GM23338 (cell line): ENCODE data around the gene GAN. TPM values are rescaled to one million over a fixed set of nuclear protein-coding genes. Genes with fewer than 3 reads are reported as not detected.
"Not testable (repeated sequence)": the region's sequence is repeated elsewhere in the genome, so short reads cannot be mapped to it uniquely, and the experiment has no call there.

Experiments
- ATAC-seq: fragments of 200-7000 bp; cut with Tn5 transposase; 3 replicates; pipeline ENCODE4 v1.9.1; 2020
- DNase-seq: peaks from one replicate; pipeline ENCODE4 v3.0.0-alpha.2; 2015; ENCODE audit warnings: low spot score
- H2AFZ ChIP-seq: fragments of 200-600 bp; sonication (generic); 2 replicates; pipeline ENCODE4 v1.8.0; 2016; ENCODE audit warnings: antibody characterized with exemption, mild to moderate bottlenecking, moderate library complexity
- H3F3A ChIP-seq: fragments of 200-600 bp; sonication (generic); replicated peaks from 2 replicates; pipeline ENCODE4 v1.8.0; 2017; ENCODE audit warnings: antibody characterized with exemption, mixed run types, low read depth
- H3K27ac ChIP-seq: fragments of 200-600 bp; sonication (generic); 2 replicates; pipeline ENCODE4 v1.6.1; 2016; ENCODE audit warnings: low read depth
- H3K27me3 ChIP-seq: fragments of 200-600 bp; sonication (generic); 2 replicates; pipeline ENCODE4 v1.8.0; 2016; ENCODE audit warnings: mild to moderate bottlenecking, mixed run types, moderate library complexity; ENCODE audit not compliant: insufficient read depth
- H3K36me3 ChIP-seq: fragments of 200-600 bp; sonication (generic); 2 replicates; pipeline ENCODE4 v1.8.0; 2016; ENCODE audit warnings: mild to moderate bottlenecking; ENCODE audit not compliant: insufficient read depth
- H3K4me1 ChIP-seq: fragments of 200-600 bp; sonication (generic); 2 replicates; pipeline ENCODE4 v1.8.0; 2016; ENCODE audit warnings: mild to moderate bottlenecking, moderate library complexity; ENCODE audit not compliant: insufficient read depth
- H3K4me2 ChIP-seq: fragments of 200-600 bp; sonication (generic); 2 replicates; pipeline ENCODE4 v1.7.1; 2017; ENCODE audit warnings: mixed run types
- H3K4me3 ChIP-seq: fragments of 200-600 bp; sonication (generic); 2 replicates; pipeline ENCODE4 v1.6.1; 2016; ENCODE audit warnings: mixed run types
- H3K79me2 ChIP-seq: fragments of 200-600 bp; sonication (generic); replicated peaks from 2 replicates; pipeline ENCODE4 v1.8.0; 2017; ENCODE audit warnings: mild to moderate bottlenecking; ENCODE audit not compliant: insufficient read depth
- H3K9me2 ChIP-seq: fragments of 200-600 bp; sonication (generic); 2 replicates; pipeline ENCODE4 v1.8.0; 2017; ENCODE audit not compliant: insufficient read depth
- H4K20me1 ChIP-seq: fragments of 200-600 bp; sonication (generic); replicated peaks from 2 replicates; pipeline ENCODE4 v1.8.0; 2017; ENCODE audit warnings: mild to moderate bottlenecking; ENCODE audit not compliant: insufficient read depth
- H3K27ac Mint-ChIP-seq: 2 replicates; pipeline ENCODE4 v1.8.0; 2020; ENCODE audit warnings: inconsistent platforms, mild to moderate bottlenecking, moderate library complexity, mixed read lengths
- H3K27me3 Mint-ChIP-seq: 3 replicates; pipeline ENCODE4 v1.8.0; 2022; ENCODE audit warnings: low read depth, mild to moderate bottlenecking, moderate library complexity, mixed read lengths, inconsistent platforms; ENCODE audit not compliant: insufficient read depth, poor library complexity
- H3K36me3 Mint-ChIP-seq: 3 replicates; pipeline ENCODE4 v1.8.0; 2021; ENCODE audit warnings: low read depth, mild to moderate bottlenecking, inconsistent platforms, moderate library complexity, mixed read lengths
- H3K4me1 Mint-ChIP-seq: 3 replicates; pipeline ENCODE4 v1.8.0; 2020; ENCODE audit warnings: mild to moderate bottlenecking, inconsistent platforms, mixed read lengths
- H3K4me3 Mint-ChIP-seq: 3 replicates; pipeline ENCODE4 v1.8.0; 2021; ENCODE audit warnings: moderate library complexity, mild to moderate bottlenecking, inconsistent platforms, mixed read lengths
- H3K9me3 Mint-ChIP-seq: 3 replicates; pipeline ENCODE4 v1.8.0; 2020; ENCODE audit warnings: moderate library complexity, mild to moderate bottlenecking, inconsistent platforms, mixed read lengths
- CREB1 ChIP-seq: fragments of 250-450 bp; sonication (Bioruptor Pico); IDR thresholded peaks from 2 replicates; pipeline ENCODE4 v1.5.0; 2020; ENCODE audit warnings: low read depth, mild to moderate bottlenecking, moderate library complexity
- EZH2phosphoT487 ChIP-seq: fragments of 200-600 bp; sonication (generic); IDR thresholded peaks from one replicate; pipeline ENCODE4 v1.8.1; 2018; ENCODE audit warnings: antibody characterized with exemption; ENCODE audit not compliant: unreplicated experiment
- JUNB ChIP-seq: IDR thresholded peaks from one replicate; pipeline ENCODE4 v1.6.1; 2016; ENCODE audit warnings: antibody characterized with exemption; ENCODE audit not compliant: unreplicated experiment
- NANOG ChIP-seq: IDR thresholded peaks from 2 replicates; pipeline ENCODE4 v1.6.1; 2016; ENCODE audit warnings: antibody characterized with exemption, borderline replicate concordance
- ZNF114 ChIP-seq: fragments of 250-450 bp; sonication (Bioruptor Pico); IDR thresholded peaks from 2 replicates; pipeline ENCODE4 v1.5.0; 2020; ENCODE audit warnings: mild to moderate bottlenecking, moderate library complexity
- ZNF331 ChIP-seq: fragments of 250-450 bp; sonication (Bioruptor Pico); IDR thresholded peaks from 2 replicates; pipeline ENCODE4 v1.5.0; 2020; ENCODE audit warnings: low read depth, mild to moderate bottlenecking, moderate library complexity
- polyA plus RNA-seq: library from polyadenylated mRNA; unstranded; fragments of >200 nt; fragmentation: Nextera tagmentation; extraction: Ambion mirVana; gene quantifications from 2 replicates; pipeline ENCODE4 v1.2.1, GENCODE V29; 2016
- total RNA-seq: library from RNA; depleted of rRNA; stranded (reverse); fragments of >200 nt; shearing (Covaris generic); gene quantifications from 2 replicates; pipeline ENCODE4 v1.2.3, GENCODE V29; 2014
- TF ChIP-seq, protein P1 (sequence below): fragments of 250-450 bp; sonication (Bioruptor Pico); IDR thresholded peaks from 2 replicates; pipeline ENCODE4 v1.5.0; 2020; ENCODE audit warnings: mild to moderate bottlenecking, moderate library complexity
- TF ChIP-seq, protein P2 (sequence below): IDR thresholded peaks from one replicate; pipeline ENCODE4 v1.6.1; 2018; ENCODE audit warnings: antibody characterized with exemption; ENCODE audit not compliant: unreplicated experiment

Gene GAN
- total and polyA plus RNA-seq, 2 experiments from 2014 or later = 8.1 to 28.5 TPM

DNA sequence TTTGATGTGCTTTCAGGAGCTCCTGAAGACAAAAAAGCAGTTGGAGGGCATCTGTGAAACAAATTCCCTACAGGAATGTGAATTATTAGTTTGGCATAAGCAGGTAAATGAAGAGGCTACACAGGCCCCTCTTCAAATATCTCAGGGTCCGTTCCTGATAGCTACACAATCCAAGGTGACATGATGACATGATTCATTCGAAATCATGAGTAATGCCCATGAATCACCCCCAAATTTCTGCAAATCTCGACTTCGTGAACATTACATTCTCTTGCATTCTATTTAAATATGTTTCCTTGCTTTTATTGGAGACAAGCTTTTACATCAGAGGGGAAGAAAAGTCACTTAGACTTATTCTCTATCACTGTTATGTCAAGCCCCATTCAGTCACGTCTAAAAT, 22.3 kb downstream of the GAN start:
- Histone ChIP-seq H3F3A (no peaks in the 10 kb centered on the region), H4K20me1 (peaks cover 18% of the 10 kb centered on the region), H3K4me1 (peaks cover 10% of the 10 kb centered on the region), H2AFZ (no peak overlapping the region), H3K4me2 (no peak overlapping the region), H3K36me3 (no peaks in the 10 kb centered on the region; the same call in 1 of the 2 replicates), H3K4me3 (no peak overlapping the region), H3K27me3 (no peaks in the 10 kb centered on the region), H3K9me2 (no peaks in the 10 kb centered on the region), H3K27ac (no peak overlapping the region), H3K79me2 (peaks cover 55% of the 10 kb centered on the region)
- DNase-seq = no peak
- Mint-ChIP-seq H3K27ac (no peak overlapping the region), H3K4me3 (no peak overlapping the region), H3K4me1 (peaks cover 20% of the 10 kb centered on the region), H3K27me3 (peaks cover 10% of the 10 kb centered on the region), H3K9me3 (peaks cover 15% of the 10 kb centered on the region; the same call in 2 of the 3 replicates), H3K36me3 (peaks cover 27% of the 10 kb centered on the region; the same call in 2 of the 3 replicates)
- no peak for ATAC-seq
- TF ChIP-seq ZNF331 (CRISPR knock-in tag) = no peak
- TF ChIP-seq JUNB = no peak
- TF ChIP-seq, protein P1, sequence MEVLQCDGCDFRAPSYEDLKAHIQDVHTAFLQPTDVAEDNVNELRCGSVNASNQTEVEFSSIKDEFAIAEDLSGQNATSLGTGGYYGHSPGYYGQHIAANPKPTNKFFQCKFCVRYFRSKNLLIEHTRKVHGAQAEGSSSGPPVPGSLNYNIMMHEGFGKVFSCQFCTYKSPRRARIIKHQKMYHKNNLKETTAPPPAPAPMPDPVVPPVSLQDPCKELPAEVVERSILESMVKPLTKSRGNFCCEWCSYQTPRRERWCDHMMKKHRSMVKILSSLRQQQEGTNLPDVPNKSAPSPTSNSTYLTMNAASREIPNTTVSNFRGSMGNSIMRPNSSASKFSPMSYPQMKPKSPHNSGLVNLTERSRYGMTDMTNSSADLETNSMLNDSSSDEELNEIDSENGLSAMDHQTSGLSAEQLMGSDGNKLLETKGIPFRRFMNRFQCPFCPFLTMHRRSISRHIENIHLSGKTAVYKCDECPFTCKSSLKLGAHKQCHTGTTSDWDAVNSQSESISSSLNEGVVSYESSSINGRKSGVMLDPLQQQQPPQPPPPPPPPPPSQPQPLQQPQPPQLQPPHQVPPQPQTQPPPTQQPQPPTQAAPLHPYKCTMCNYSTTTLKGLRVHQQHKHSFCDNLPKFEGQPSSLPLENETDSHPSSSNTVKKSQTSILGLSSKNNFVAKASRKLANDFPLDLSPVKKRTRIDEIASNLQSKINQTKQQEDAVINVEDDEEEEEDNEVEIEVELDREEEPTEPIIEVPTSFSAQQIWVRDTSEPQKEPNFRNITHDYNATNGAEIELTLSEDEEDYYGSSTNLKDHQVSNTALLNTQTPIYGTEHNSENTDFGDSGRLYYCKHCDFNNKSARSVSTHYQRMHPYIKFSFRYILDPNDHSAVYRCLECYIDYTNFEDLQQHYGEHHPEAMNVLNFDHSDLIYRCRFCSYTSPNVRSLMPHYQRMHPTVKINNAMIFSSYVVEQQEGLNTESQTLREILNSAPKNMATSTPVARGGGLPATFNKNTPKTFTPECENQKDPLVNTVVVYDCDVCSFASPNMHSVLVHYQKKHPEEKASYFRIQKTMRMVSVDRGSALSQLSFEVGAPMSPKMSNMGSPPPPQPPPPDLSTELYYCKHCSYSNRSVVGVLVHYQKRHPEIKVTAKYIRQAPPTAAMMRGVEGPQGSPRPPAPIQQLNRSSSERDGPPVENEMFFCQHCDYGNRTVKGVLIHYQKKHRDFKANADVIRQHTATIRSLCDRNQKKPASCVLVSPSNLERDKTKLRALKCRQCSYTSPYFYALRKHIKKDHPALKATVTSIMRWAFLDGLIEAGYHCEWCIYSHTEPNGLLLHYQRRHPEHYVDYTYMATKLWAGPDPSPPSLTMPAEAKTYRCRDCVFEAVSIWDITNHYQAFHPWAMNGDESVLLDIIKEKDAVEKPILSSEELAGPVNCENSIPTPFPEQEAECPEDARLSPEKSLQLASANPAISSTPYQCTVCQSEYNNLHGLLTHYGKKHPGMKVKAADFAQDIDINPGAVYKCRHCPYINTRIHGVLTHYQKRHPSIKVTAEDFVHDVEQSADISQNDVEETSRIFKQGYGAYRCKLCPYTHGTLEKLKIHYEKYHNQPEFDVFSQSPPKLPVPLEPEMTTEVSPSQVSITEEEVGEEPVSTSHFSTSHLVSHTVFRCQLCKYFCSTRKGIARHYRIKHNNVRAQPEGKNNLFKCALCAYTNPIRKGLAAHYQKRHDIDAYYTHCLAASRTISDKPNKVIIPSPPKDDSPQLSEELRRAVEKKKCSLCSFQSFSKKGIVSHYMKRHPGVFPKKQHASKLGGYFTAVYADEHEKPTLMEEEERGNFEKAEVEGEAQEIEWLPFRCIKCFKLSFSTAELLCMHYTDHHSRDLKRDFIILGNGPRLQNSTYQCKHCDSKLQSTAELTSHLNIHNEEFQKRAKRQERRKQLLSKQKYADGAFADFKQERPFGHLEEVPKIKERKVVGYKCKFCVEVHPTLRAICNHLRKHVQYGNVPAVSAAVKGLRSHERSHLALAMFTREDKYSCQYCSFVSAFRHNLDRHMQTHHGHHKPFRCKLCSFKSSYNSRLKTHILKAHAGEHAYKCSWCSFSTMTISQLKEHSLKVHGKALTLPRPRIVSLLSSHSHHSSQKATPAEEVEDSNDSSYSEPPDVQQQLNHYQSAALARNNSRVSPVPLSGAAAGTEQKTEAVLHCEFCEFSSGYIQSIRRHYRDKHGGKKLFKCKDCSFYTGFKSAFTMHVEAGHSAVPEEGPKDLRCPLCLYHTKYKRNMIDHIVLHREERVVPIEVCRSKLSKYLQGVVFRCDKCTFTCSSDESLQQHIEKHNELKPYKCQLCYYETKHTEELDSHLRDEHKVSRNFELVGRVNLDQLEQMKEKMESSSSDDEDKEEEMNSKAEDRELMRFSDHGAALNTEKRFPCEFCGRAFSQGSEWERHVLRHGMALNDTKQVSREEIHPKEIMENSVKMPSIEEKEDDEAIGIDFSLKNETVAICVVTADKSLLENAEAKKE (CRISPR knock-in tag) = no peak
- TF ChIP-seq NANOG = no peak
- TF ChIP-seq ZNF114 (CRISPR knock-in tag) = no peak
- no peak for TF ChIP-seq EZH2phosphoT487
- TF ChIP-seq, protein P2, sequence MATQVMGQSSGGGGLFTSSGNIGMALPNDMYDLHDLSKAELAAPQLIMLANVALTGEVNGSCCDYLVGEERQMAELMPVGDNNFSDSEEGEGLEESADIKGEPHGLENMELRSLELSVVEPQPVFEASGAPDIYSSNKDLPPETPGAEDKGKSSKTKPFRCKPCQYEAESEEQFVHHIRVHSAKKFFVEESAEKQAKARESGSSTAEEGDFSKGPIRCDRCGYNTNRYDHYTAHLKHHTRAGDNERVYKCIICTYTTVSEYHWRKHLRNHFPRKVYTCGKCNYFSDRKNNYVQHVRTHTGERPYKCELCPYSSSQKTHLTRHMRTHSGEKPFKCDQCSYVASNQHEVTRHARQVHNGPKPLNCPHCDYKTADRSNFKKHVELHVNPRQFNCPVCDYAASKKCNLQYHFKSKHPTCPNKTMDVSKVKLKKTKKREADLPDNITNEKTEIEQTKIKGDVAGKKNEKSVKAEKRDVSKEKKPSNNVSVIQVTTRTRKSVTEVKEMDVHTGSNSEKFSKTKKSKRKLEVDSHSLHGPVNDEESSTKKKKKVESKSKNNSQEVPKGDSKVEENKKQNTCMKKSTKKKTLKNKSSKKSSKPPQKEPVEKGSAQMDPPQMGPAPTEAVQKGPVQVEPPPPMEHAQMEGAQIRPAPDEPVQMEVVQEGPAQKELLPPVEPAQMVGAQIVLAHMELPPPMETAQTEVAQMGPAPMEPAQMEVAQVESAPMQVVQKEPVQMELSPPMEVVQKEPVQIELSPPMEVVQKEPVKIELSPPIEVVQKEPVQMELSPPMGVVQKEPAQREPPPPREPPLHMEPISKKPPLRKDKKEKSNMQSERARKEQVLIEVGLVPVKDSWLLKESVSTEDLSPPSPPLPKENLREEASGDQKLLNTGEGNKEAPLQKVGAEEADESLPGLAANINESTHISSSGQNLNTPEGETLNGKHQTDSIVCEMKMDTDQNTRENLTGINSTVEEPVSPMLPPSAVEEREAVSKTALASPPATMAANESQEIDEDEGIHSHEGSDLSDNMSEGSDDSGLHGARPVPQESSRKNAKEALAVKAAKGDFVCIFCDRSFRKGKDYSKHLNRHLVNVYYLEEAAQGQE = no peak
- TF ChIP-seq CREB1 = no peak

DNA sequence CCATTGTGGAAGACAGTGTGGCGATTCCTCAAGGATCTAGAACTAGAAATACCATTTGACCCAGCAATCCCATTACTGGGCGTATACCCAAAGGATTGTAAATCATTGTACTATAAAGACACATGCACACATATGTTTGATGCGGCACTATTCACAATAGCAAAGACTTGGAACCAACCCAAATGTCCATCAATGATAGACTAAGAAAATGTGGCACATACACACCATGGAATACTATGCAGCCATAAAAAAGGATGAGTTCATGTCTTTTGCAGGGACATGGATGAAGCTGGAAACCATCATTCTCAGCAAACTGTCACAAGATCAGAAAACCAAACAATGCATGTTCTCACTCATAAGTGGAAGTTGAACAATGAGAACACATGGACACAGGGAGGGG, 30.4 kb downstream of the GAN start:
- not testable (repeated sequence) for H3K4me1 Mint-ChIP-seq, H3K4me2 ChIP-seq, H3F3A ChIP-seq, H3K27ac ChIP-seq, H3K4me3 ChIP-seq, H3K9me2 ChIP-seq, H3K27me3 ChIP-seq, H4K20me1 ChIP-seq, H3K27ac Mint-ChIP-seq, H3K4me3 Mint-ChIP-seq, ATAC-seq, DNase-seq, H3K4me1 ChIP-seq, H3K27me3 Mint-ChIP-seq, H3K36me3 ChIP-seq, H2AFZ ChIP-seq
- peaks cover 73% of the 10 kb centered on the region for H3K36me3 Mint-ChIP-seq
- H3K79me2 ChIP-seq = peaks cover 39% of the 10 kb centered on the region
- H3K9me3 Mint-ChIP-seq = peaks cover 76% of the 10 kb centered on the region
